HepG2 (cell line): ENCODE measurements around the gene CCDC88A. TPM values are rescaled to one million over a fixed set of nuclear protein-coding genes. Genes with fewer than 3 reads are reported as not detected.

ENCODE experiments used
- ATAC-seq: fragments of 200-7000 bp; cut with Tn5 transposase; 3 replicates; pipeline ENCODE4 v1.9.1; 2020; ENCODE audit warnings: mild to moderate bottlenecking, moderate library complexity
- BruUV-seq: library from RNA; stranded (reverse); fragments of 400-500 nt; replicated peaks from 2 replicates; lab custom pipeline; 2021; lab: Mats Ljungman, UMichigan
- CTCF ChIA-PET: fragments of 300-600 bp; formaldehyde crosslinking; extraction: SDS; loops from one replicate; lab custom pipeline; 2021; ENCODE audit warnings: low total read pairs, inconsistent platforms, low intra/inter-chr PET ratio; lab: Yijun Ruan, JAX
- POLR2A ChIA-PET: fragments of 350-600 bp; sonication (Branson Sonifier 250); formaldehyde crosslinking; loops from one replicate; lab custom pipeline; 2020; ENCODE audit warnings: antibody characterized with exemption, inconsistent platforms; lab: Yijun Ruan, JAX
- DNase-seq: peaks from one replicate; pipeline ENCODE4 v3.0.0-alpha.2; 2015; ENCODE audit warnings: low spot score
- FAIRE-seq: peaks from 3 replicates; lab custom pipeline; 2011; peaks lifted over from hg19 to GRCh38; lab: Jason Lieb, UNC
- H2AFZ ChIP-seq: one replicate; pipeline ENCODE4 v1.6.1; 2011; ENCODE audit warnings: low read length, inconsistent platforms
- H3K27ac ChIP-seq: fragments of 300-600 bp; 3 replicates; pipeline ENCODE4 v1.8.0; 2011; ENCODE audit warnings: mixed run types, mild to moderate bottlenecking, mixed read lengths, low read length, inconsistent platforms; ENCODE audit not compliant: insufficient read depth; ENCODE audit errors: extremely low read length
- H3K27me3 ChIP-seq, 2 experiments: fragments of 200-600 bp in 1 of 2; 2 replicates in 1 of 2; 3 replicates in 1 of 2; pipeline versions ENCODE4 v1.6.0 to v1.8.0; 2011; ENCODE audit warnings: low read length in 2 of 2, mild to moderate bottlenecking in 2 of 2, moderate library complexity in 2 of 2, inconsistent platforms in 1 of 2; ENCODE audit not compliant: insufficient read depth in 2 of 2, control insufficient read depth in 1 of 2
- H3K36me3 ChIP-seq, 2 experiments: fragments of 200-600 bp in 1 of 2; replicated peaks in 1 of 2; 2 replicates in 1 of 2; 3 replicates in 1 of 2; pipeline versions ENCODE4 v1.5.1 to v1.8.0; 2011; ENCODE audit warnings: low read length in 2 of 2, inconsistent platforms in 1 of 2; ENCODE audit not compliant: insufficient read depth in 2 of 2, control insufficient read depth in 1 of 2
- H3K4me1 ChIP-seq: 2 replicates; pipeline ENCODE4 v1.5.1; 2012; ENCODE audit warnings: low read length, inconsistent platforms; ENCODE audit not compliant: insufficient read depth
- H3K4me2 ChIP-seq: 2 replicates; pipeline ENCODE4 v1.6.0; 2011; ENCODE audit warnings: low read depth, low read length, inconsistent platforms
- H3K4me3 ChIP-seq, 3 experiments: fragments of 200-600 bp in 1 of 3; sonication (generic), shearing (Covaris generic) in 1 of 3; replicated peaks in 1 of 3; 2 replicates each; pipeline ENCODE4 v1.5.1; 2011 to 2016; ENCODE audit warnings: low read length in 3 of 3, inconsistent platforms in 2 of 3, low read depth in 2 of 3, mild to moderate bottlenecking in 2 of 3, control low read depth in 1 of 3, mixed read lengths in 1 of 3; ENCODE audit not compliant: insufficient read depth in 1 of 3
- H3K79me2 ChIP-seq: one replicate; pipeline ENCODE4 v1.6.1; 2011; ENCODE audit warnings: low read length, inconsistent platforms; ENCODE audit not compliant: insufficient read depth
- H3K9ac ChIP-seq: 2 replicates; pipeline ENCODE4 v1.6.0; 2011; ENCODE audit warnings: mild to moderate bottlenecking, low read depth, low read length, inconsistent platforms; ENCODE audit not compliant: insufficient read depth
- H3K9me3 ChIP-seq: 2 replicates; pipeline ENCODE4 v1.5.1; 2012; ENCODE audit warnings: mild to moderate bottlenecking, low read length
- H4K20me1 ChIP-seq: 2 replicates; pipeline ENCODE4 v1.6.0; 2011; ENCODE audit warnings: inconsistent platforms, mild to moderate bottlenecking, low read length, moderate library complexity; ENCODE audit not compliant: insufficient read depth
- ZBTB7B ChIP-seq: sonication (generic); formaldehyde crosslinking; IDR thresholded peaks from 2 replicates; pipeline ENCODE4 v1.4.0; 2020; ENCODE audit warnings: missing genetic modification reagents
- ZNF354B ChIP-seq: sonication (generic); formaldehyde crosslinking; IDR thresholded peaks from 2 replicates; pipeline ENCODE4 v1.8.0; 2022; ENCODE audit warnings: mild to moderate bottlenecking, missing genetic modification reagents
- ZNF446 ChIP-seq: sonication (generic); formaldehyde crosslinking; IDR thresholded peaks from 2 replicates; pipeline ENCODE4 v1.5.0; 2020; ENCODE audit warnings: mild to moderate bottlenecking, missing genetic modification reagents
- ZNF75D ChIP-seq: sonication (generic); formaldehyde crosslinking; IDR thresholded peaks from 2 replicates; pipeline ENCODE4 v1.8.1; 2023; ENCODE audit warnings: missing genetic modification reagents, mild to moderate bottlenecking, borderline replicate concordance
- WGBS: methylation state at CpG from one replicate; pipeline ENCODE4 v1.1.6; 2017; ENCODE audit warnings: low lambda C conversion rate; 5-methylcytosine and 5-hydroxymethylcytosine counted together
- in situ Hi-C: cut with HindIII; loops from 2 replicates; pipeline ENCODE4 v1.10.0; 2017; ENCODE audit warnings: low pct_unique_long_range_greater_than_20kb; ENCODE audit not compliant: extremely low pct_ligation_motif_present
- intact Hi-C: fragments of 100-400 bp; cut with micrococcal nuclease; formaldehyde crosslinking; loops from one replicate; pipeline ENCODE4 v1.10.0; 2022; ENCODE audit not compliant: unreplicated experiment
- polyA plus RNA-seq, 8 experiments: library from polyadenylated mRNA; depleted of rRNA in 3 of 8; stranded (reverse) in 7 of 8; unstranded in 1 of 8; fragments of >200 nt; fragmentation: Illumina TruSeq in 4 of 8; extraction: Trizol in 4 of 8; gene quantifications; 2 replicates each; pipeline versions ENCODE4 v1.2.1 to v1.2.3, GENCODE V29; 2011 to 2016; ENCODE audit warnings: low read depth in 4 of 8, missing spikeins in 1 of 8, mixed read lengths in 1 of 8; ENCODE audit not compliant: insufficient read depth in 1 of 8
- total RNA-seq, 5 experiments: library from RNA; depleted of rRNA; stranded (reverse); fragments of >200 nt; fragmentation: Illumina TruSeq; extraction: Trizol; gene quantifications; 2 replicates each; pipeline ENCODE4 v1.2.3, GENCODE V29; 2016; ENCODE audit warnings: low read depth in 1 of 5
- TF ChIP-seq, protein P1 (sequence below): sonication (generic); formaldehyde crosslinking; IDR thresholded peaks from 2 replicates; pipeline ENCODE4 v1.4.0; 2020; ENCODE audit warnings: low read depth, mild to moderate bottlenecking, missing genetic modification reagents
- TF ChIP-seq, protein P2 (sequence below): sonication (generic); formaldehyde crosslinking; IDR thresholded peaks from 2 replicates; pipeline ENCODE4 v1.8.1; 2023; ENCODE audit warnings: missing genetic modification reagents, inconsistent platforms, borderline replicate concordance
- TF ChIP-seq, protein P3 (sequence below): IDR thresholded peaks from 2 replicates; pipeline ENCODE4 v1.6.1; 2016; ENCODE audit warnings: low read depth
- TF ChIP-seq, protein P4 (sequence below): IDR thresholded peaks from 2 replicates; pipeline ENCODE4 v1.6.1; 2016; ENCODE audit warnings: missing genetic modification reagents, missing compliant biosample characterization

The CCDC88A gene
- total and polyA plus RNA-seq, 2 of the 13 experiments (the other 11 are each of a cell fraction or from before 2014, with no cell fraction given): 43.2 to 84.1 TPM

DNA sequence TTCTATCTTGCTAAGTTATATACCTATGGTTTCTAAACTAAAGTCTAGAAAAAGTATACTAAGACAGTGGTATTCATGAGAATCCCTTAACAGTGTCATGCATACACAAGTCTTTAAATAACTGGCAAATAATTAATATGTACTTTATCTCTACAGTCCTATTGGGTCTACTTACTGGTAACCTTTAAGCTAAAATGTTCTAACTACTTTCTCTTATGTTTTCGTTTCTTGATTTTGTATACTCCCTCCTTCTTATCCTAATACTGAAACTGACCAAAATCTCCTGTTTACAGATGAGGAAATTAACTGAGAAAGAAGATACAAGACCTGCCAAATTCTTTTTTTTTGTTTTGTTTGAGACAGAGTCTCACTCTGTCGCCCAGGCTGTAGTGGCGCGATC is 74.6 kb downstream of the CCDC88A start:
- ChIA-PET POLR2A (no interaction called here), CTCF (no interaction called here)
- Histone ChIP-seq H3K9ac (no peak overlapping the region), H2AFZ (no peak overlapping the region), H3K27ac (no peak overlapping the region), H3K9me3 (no peaks in the 10 kb centered on the region), H3K4me1 (peaks cover 14% of the 10 kb centered on the region), H3K79me2 (no peaks in the 10 kb centered on the region), H3K4me2 (no peak overlapping the region), H3K36me3 (peaks cover 3 to 17% of the 10 kb centered on the region in 2 experiments), H3K27me3 (no peaks in the 10 kb centered on the region), H3K4me3 (no peak overlapping the region), H4K20me1 (no peaks in the 10 kb centered on the region)
- no TSS peak for BruUV-seq
- in situ Hi-C loops (no loop called here), intact Hi-C loops (no loop called here)
- ATAC-seq: no peak
- no peak for FAIRE-seq
- 96% methylated on average over 4 of the region's 4 CpGs for WGBS
- DNase-seq: no peak
- TF ChIP-seq, protein P1, sequence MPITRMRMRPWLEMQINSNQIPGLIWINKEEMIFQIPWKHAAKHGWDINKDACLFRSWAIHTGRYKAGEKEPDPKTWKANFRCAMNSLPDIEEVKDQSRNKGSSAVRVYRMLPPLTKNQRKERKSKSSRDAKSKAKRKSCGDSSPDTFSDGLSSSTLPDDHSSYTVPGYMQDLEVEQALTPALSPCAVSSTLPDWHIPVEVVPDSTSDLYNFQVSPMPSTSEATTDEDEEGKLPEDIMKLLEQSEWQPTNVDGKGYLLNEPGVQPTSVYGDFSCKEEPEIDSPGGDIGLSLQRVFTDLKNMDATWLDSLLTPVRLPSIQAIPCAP (CRISPR knock-in tag): no peak
- TF ChIP-seq ZNF75D (CRISPR knock-in tag): no peak
- no peak for TF ChIP-seq ZBTB7B
- no peak for TF ChIP-seq ZNF354B
- TF ChIP-seq, protein P2, sequence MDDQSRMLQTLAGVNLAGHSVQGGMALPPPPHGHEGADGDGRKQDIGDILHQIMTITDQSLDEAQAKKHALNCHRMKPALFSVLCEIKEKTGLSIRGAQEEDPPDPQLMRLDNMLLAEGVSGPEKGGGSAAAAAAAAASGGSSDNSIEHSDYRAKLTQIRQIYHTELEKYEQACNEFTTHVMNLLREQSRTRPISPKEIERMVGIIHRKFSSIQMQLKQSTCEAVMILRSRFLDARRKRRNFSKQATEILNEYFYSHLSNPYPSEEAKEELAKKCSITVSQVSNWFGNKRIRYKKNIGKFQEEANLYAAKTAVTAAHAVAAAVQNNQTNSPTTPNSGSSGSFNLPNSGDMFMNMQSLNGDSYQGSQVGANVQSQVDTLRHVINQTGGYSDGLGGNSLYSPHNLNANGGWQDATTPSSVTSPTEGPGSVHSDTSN: no peak
- TF ChIP-seq, protein P3, sequence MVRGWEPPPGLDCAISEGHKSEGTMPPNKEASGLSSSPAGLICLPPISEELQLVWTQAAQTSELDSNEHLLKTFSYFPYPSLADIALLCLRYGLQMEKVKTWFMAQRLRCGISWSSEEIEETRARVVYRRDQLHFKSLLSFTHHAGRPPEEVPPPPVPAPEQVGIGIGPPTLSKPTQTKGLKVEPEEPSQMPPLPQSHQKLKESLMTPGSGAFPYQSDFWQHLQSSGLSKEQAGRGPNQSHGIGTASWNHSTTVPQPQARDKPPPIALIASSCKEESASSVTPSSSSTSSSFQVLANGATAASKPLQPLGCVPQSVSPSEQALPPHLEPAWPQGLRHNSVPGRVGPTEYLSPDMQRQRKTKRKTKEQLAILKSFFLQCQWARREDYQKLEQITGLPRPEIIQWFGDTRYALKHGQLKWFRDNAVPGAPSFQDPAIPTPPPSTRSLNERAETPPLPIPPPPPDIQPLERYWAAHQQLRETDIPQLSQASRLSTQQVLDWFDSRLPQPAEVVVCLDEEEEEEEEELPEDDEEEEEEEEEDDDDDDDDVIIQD (CRISPR knock-in tag): no peak
- TF ChIP-seq ZNF446 (CRISPR knock-in tag): no peak
- TF ChIP-seq, protein P4, sequence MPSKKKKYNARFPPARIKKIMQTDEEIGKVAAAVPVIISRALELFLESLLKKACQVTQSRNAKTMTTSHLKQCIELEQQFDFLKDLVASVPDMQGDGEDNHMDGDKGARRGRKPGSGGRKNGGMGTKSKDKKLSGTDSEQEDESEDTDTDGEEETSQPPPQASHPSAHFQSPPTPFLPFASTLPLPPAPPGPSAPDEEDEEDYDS: no peak
